GM21529 (cell line): ENCODE data around the gene EPN3.

ENCODE experiments used
- ATAC-seq: cut with Tn5 transposase; IDR thresholded peaks from one replicate; pipeline ENCODE4 v1.9.1; 2021; ENCODE audit not compliant: unreplicated experiment

Gene EPN3

DNA sequence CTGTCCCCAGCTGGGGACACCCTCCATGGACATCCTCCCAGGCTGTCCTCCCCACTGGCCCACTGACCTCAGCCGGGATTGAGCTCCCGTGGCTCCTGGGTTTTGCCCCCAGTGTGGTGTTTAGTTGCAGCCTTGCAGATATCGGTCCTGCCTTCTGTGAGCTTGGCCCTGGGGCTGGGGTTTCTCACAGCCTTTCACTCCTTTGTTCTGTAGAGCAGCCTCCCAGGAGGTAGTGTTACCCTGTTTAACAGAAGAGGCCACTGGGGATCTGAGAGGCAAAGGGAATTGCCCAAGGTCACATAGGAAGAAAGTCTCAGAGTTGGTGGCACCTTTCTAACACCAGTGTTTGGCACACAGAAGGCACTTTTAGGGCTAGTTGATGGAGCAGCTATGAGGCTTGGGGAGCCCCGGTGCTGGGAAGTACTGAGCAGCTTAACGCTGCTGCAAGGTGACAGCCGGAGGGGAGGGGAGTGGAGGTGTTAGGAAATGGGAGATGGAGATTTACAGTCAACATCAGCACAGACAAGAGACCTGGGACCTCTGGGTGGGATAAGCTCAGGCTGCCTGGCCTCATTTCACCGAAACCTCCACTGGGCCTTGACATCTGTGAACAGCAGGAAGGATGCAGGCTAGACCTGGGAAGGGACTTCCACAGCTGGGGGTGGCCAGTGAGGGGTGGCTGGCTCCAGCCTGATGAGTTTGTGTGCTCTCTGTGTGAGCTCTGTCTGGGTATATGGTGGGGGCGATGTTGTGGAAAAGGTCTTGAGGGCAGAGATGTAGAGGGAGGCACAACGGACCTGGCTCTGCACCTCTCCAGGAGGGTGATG, 54.1 kb downstream of the EPN3 start:
- no peak for ATAC-seq

DNA sequence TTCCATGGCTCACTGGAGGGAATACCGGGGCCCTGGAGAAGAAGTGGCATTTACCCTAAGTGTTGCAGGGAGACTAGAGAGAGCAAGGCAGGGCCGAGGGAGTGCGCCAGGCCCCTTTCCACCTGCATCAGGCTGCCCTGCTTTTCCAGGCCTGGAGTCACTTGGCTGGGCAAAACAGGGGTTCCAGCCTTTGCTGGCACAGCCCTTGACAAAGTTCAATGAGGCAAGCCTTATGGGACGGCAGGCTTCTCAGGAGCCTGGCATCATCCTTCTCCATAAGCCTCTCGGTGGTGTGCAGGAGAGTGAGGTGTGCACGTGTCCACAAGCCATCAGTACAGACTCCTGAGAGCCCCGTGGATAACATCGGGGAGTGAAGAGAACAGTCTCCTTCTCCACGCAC, 55.0 kb downstream of the EPN3 start:
- no peak for ATAC-seq

DNA sequence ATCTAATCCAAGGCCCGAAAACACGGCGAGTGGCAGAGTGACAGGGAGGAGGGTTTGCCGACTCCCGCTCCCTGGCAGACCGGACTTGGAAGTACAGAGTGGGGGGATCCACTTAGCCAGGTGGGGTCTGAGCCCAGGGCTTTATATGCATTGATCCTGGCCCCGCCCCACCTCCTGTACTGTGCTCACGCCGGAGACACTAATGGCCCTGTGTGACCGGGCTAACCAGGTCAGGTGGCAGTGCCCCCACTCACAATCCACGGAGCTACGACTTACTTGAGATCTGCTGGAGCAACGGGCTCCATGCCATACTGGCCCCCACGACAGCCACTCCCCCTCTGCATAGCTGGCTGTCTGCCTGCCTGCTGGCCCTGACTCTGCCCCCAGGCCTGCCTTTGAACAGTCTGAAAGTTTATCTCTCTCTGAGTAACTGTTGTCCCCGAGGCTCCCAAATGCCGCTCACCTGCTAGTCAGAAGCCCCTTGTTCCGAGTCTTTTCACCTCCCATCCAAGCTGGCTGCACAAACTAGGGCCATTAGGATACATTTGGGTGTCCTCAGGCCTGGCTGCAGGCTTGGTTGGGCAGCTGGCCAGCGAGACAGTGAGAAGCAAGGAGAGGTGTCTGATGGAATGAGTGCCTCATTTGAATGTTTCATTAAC, 56.0 kb downstream of the EPN3 start:
- no peak for ATAC-seq

DNA sequence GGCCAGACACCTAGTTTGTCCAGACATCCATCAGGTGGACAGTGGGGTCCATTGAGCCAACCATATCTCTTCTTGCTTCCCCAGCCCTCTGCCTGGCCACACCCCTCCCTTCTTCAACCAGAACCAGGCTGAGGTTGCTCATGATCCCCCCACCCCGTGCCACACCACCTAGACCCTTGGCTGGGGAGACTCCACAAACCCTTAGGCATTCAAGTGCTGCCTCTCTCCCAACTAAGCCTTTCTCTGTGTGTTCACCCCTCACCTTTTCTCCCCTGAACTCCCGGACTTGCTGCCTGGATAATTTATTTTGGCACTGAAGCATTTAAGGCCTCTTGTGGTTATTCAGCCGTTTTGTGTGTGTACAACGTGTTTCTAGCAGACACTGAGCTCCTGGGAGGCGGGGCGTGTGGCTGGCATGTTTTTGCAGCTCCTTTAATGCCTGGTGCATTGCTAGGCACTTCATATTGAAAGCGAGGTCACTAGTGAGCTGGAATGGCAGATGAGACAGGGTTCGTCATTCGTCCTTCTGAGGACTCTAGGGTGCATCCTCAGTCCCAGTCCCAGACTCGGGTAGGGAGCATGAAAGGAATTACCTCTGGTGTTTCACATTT, 56.7 kb downstream of the EPN3 start:
- ATAC-seq = no peak

DNA sequence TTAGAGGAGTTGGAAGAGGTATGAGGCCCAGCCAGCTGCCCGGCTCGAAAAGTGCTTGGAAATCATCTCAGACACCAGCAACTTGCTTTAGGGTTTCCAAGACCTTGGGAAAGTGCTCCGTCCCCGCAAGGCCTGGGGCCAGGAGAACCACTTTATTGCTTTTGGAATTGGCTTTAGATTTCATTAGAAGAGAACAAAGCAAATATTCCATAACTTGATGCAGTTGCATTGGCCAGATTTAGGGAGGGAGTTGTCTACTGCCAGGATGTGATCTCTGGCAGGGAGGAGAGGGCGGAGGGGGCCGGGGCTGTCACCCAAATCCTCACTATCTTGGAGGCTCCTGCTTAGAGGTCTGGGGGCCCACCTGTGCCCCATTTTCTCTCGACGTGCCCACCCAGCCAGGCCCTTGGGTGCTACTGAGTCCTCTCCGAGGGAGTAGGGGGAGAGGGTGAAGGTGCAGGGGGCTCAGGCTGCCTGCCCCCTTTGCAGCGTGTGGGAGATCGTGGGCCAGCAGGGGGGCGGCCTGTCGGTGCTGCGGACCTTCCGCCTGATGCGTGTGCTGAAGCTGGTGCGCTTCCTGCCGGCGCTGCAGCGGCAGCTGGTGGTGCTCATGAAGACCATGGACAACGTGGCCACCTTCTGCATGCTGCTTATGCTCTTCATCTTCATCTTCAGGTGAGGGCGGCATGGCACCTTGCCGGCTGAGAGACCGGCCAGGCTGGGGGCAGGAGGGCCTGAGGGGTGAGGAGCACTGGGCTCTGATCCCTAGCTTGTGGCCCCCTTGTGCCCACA, 58.6 kb downstream of the EPN3 start:
- ATAC-seq = no peak

DNA sequence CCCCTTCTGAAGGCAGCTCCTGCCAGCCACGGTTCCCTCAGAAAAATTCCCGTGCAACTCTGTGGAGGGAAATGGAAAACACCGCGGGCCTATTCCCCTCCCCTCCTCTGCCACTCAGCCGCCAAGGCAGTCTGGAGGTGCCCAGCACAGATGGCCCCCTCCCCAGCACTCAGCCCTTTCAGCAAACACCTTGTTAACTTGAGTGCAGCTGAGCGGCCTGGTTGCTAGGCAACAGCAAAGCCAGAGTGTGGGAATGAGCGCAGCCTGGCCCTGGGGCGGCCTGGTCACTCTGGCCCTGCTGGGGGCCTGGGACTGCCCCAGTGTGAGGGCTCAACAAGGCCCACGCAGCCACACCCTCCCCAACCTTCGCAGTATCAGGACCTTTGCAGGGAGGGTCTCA, 60.8 kb downstream of the EPN3 start:
- ATAC-seq = no peak
